Heart left ventricle (tissue), 16 donors: ENCODE measurements around the gene CALML5. TPM values are rescaled to one million over a fixed set of nuclear protein-coding genes. Genes with fewer than 3 reads are reported as not detected.
A peak's percentile ranks its signal among the peaks of the same experiment; 100 is the strongest.

ENCODE experiments used
- ATAC-seq, 4 donors: fragments of 200-7000 bp; cut with Tn5 transposase; one replicate each; pipeline ENCODE4 v1.9.1; 2020 to 2022; ENCODE audit warnings: moderate library complexity in 4 of 4, mild to moderate bottlenecking in 3 of 4, moderate number of reproducible peaks in 1 of 4
- DNase-seq, 5 donors: peaks; one replicate each; pipeline ENCODE4 v3.0.0-alpha.2; 2020
- H3K27ac ChIP-seq, 12 donors: fragments of 200-600 bp; sonication (generic) in 4 of 12; one replicate each; pipeline versions ENCODE4 v1.5.0 to v1.8.0; 2016 to 2022; ENCODE audit warnings: mild to moderate bottlenecking in 2 of 12
- H3K27me3 ChIP-seq, 9 donors: fragments of 200-600 bp; sonication (generic) in 2 of 9; one replicate each; pipeline versions ENCODE4 v1.5.1 to v1.8.0; 2016 to 2022; ENCODE audit warnings: mild to moderate bottlenecking in 3 of 9
- H3K36me3 ChIP-seq, 9 donors: fragments of 200-600 bp; sonication (generic) in 2 of 9; one replicate each; pipeline versions ENCODE4 v1.5.0 to v1.8.0; 2018 to 2022; ENCODE audit warnings: mild to moderate bottlenecking in 2 of 9
- H3K4me1 ChIP-seq, 12 donors: fragments of 200-600 bp; sonication (generic) in 4 of 12; one replicate each; pipeline versions ENCODE4 v1.5.0 to v1.8.0; 2016 to 2022; ENCODE audit warnings: mild to moderate bottlenecking in 3 of 12
- H3K4me3 ChIP-seq, 12 donors: fragments of 200-600 bp; sonication (generic) in 4 of 12; one replicate each; pipeline versions ENCODE4 v1.5.0 to v1.8.0; 2017 to 2022; ENCODE audit warnings: mild to moderate bottlenecking in 9 of 12, moderate library complexity in 4 of 12
- H3K9me3 ChIP-seq, 12 donors: fragments of 200-600 bp; sonication (generic) in 4 of 12; one replicate each; pipeline versions ENCODE4 v1.5.0 to v1.8.0; 2016 to 2022; ENCODE audit warnings: mild to moderate bottlenecking in 1 of 12
- POLR2A ChIP-seq, 2 donors: fragments of 450-650 bp; IDR thresholded peaks; one replicate each; pipeline ENCODE4 v1.6.1; 2017; ENCODE audit warnings: antibody characterized with exemption in 2 of 2, mild to moderate bottlenecking in 2 of 2, moderate library complexity in 2 of 2
- WGBS, 4 donors: extraction: QIAGEN DNeasy Blood & Tissue Kit in 2 of 4; methylation state at CpG; one replicate each; pipeline versions ENCODE4 v1.1.5 to v1.1.7; 2013 to 2018; 5-methylcytosine and 5-hydroxymethylcytosine counted together
- intact Hi-C, 10 donors: fragments of 100-400 bp; cut with DNase I; formaldehyde crosslinking; loops; one replicate each; pipeline versions ENCODE4 v1.11.1 to v1.14.2; 2022
- polyA plus RNA-seq, 2 donors: library from polyadenylated mRNA; stranded (reverse); fragments of 200-250 nt; gene quantifications; one replicate each; pipeline ENCODE4 v1.2.3, GENCODE V29; 2013
- total RNA-seq, 9 donors: library from RNA; depleted of rRNA in 2 of 9; stranded (reverse); fragments of >200 nt in 2 of 9; fragmentation: NEBNext Ultra II Directional in 3 of 9; extraction: Animal tissue kit (Norgen Biotek cat#: 25700) in 3 of 9; gene quantifications; one replicate each; pipeline versions ENCODE4 v1.1.0 to v1.2.4, GENCODE V29; 2016 to 2023
- TF ChIP-seq, protein P1 (sequence below), 12 donors: fragments of 200-600 bp; sonication (generic) in 4 of 12; IDR thresholded peaks; one replicate each; pipeline versions ENCODE4 v1.5.0 to v1.8.0; 2018 to 2022; ENCODE audit warnings: antibody characterized with exemption in 12 of 12, mild to moderate bottlenecking in 5 of 12
- donor health status: ischemic (EF 13 %, LVEDD 7.1; RV severe dilation, severe dysfunction).
- donor health status: healthy with polysubstance abuse.
- donor health status: DM: no; HTN: yes; CAD: no.
- donor health status: DM: no; HTN: no; CAD: no.
- donor health status: ischemic (EF 25% LVEDD 6.9; RV normal size, moderate dysfunction).
- donor health status: ischemic (EF 25% LVEDD 5.7; RV mildly dilated, moderate dysfunction).
- donor health status: healthy.
- donor health status: DM: yes; HTN: yes; CAD: no.
- donor health status: ischemic (EF 35%, LVEDD 5.7; RV mildly dilated, moderate dysfunction).
- donor health status: nonischemic (EF 11% LVEDD 7.7; RV severe dilation, severe dysfunction).
- donor health status: DM: yes; HTN: yes; CAD: no.
- donor health status: PGD.
- donor health status: ischemic (EF 29% LVEDD 5.4; RV normal size, mild dysfunction).
- donor health status: nonischemic (EF 23%, LVEDD 6.1; RV moderate dilation, normal function).

Gene CALML5
- total and polyA plus RNA-seq, 11 donors, result not detected

DNA sequence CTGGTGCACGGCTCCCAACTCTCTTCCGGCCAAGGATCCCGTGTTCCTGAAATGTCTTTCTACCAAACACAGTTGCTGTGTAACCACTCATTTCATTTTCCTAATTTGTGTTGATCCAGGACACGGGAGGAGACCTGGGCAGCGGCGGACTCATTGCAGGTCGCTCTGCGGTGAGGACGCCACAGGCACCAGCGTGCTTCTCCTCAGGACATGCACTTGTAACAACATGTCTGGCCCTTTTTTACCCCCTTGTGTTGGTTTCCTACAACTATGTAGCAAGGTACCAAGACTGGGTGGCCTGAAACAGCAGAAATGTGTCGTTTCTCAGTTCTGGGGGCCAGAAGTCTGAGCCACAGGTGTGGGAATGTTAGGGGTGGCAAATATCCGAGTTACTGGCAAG is 18.2 kb downstream of the CALML5 start:
- ATAC-seq, result no peak
- intact Hi-C loops, result no loop called here
- Histone ChIP-seq H3K4me3 (no peak overlapping the region), H3K27ac (no peak overlapping the region), H3K4me1 (no peaks in the 10 kb centered on the region), H3K27me3 (peaks cover 0 to 1% (median 0%) of the 10 kb centered on the region in 9 donors), H3K36me3 (no peaks in the 10 kb centered on the region), H3K9me3 (peaks cover 0 to 2% (median 0%) of the 10 kb centered on the region in 12 donors)
- WGBS, 4 donors, result 85 to 95% (median 91%) methylated on average over 12 of the region's 12 CpGs
- no peak for TF ChIP-seq POLR2A (IDR thresholded peaks at IDR 0.05)
- TF ChIP-seq, protein P1, sequence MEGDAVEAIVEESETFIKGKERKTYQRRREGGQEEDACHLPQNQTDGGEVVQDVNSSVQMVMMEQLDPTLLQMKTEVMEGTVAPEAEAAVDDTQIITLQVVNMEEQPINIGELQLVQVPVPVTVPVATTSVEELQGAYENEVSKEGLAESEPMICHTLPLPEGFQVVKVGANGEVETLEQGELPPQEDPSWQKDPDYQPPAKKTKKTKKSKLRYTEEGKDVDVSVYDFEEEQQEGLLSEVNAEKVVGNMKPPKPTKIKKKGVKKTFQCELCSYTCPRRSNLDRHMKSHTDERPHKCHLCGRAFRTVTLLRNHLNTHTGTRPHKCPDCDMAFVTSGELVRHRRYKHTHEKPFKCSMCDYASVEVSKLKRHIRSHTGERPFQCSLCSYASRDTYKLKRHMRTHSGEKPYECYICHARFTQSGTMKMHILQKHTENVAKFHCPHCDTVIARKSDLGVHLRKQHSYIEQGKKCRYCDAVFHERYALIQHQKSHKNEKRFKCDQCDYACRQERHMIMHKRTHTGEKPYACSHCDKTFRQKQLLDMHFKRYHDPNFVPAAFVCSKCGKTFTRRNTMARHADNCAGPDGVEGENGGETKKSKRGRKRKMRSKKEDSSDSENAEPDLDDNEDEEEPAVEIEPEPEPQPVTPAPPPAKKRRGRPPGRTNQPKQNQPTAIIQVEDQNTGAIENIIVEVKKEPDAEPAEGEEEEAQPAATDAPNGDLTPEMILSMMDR (IDR thresholded peaks at IDR 0.05), result no peak
- no peak for DNase-seq

DNA sequence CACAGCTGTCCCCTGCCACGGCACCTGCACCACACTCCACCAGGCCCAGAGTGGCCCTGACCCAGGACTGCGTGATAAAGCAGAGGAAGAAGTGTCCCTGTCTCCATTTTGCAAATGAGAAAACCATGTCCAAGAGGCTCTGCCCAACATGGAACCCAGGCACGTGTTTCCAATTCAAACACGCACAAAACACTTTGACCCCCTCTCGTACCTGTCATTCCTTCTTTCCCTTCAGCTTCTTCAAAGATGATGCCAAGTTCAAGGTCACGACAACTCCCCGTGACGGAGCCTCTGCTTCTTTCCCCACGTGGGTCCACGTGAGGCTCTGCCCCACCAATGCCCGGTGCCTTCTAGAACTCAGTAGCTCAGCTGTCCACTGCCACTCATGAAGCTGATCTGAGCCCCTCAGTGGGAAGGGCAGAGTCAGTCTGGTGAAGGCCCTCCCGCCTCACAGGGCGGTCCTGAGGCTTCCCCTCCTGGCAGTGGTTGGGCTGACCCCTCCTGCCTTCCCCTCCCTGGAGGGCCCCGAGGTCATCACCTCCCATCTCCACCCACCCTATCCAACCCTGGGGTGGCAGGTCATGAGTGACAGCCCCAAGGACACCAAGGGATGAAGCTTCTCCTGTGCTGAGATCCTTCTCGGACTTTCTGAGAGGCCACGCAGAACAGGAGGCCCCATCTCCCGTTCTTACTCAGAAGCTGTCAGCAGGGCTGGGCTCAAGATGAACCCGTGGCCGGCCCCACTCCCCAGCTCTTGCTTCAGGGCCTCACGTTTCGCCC is 19.0 kb downstream of the CALML5 start:
- DNase-seq (no peak), ATAC-seq (peak in 1 of 4 donors; percentile 42)
- Histone ChIP-seq H3K27ac (no peak overlapping the region), H3K9me3 (peaks cover 0 to 2% (median 0%) of the 10 kb centered on the region in 12 donors), H3K4me1 (no peaks in the 10 kb centered on the region), H3K27me3 (no peaks in the 10 kb centered on the region), H3K36me3 (no peaks in the 10 kb centered on the region), H3K4me3 (no peak overlapping the region)
- intact Hi-C loops, result no loop called here
- TF ChIP-seq, protein P1 (IDR thresholded peaks at IDR 0.05), result no peak
- no peak for TF ChIP-seq POLR2A (IDR thresholded peaks at IDR 0.05)
- WGBS, 4 donors, result 86 to 95% (median 93%) methylated on average over 15 to 21 of the region's 21 CpGs

DNA sequence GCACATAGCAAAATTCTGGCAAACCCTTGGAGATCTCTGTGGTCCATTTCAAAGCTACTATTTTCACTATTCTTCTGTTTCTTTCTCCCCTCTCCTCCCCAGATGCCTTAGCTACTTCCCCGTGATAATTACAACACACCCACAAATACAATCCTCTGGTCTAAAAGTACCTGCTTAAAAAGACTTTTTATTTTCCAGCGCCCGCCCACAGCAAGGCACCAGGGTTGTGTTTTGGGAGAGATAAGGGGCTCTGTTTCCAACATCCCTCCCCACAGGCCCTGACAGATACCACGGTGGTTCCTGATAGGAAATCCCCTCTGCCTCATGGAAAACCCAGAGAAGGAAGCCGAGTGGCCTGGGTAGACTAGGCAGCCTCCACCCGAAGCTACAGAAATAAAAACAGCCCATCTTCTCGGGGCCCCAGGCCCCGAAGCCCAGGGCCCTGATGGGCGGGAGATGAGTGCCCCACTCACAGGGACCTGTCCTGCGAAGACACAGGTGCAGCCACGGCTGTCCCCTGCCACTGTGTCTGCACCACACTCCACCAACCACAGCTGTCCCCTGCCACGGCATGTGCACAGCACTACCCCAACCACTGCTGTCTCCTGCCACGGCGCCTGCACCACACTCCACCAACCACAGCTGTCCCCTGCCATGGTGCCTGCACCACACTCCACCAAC is 19.7 kb downstream of the CALML5 start:
- Histone ChIP-seq H3K9me3 (peaks cover 0 to 2% (median 0%) of the 10 kb centered on the region in 12 donors), H3K27ac (no peak overlapping the region), H3K27me3 (no peaks in the 10 kb centered on the region), H3K36me3 (no peaks in the 10 kb centered on the region), H3K4me3 (no peak overlapping the region), H3K4me1 (no peaks in the 10 kb centered on the region)
- ATAC-seq (peak in 1 of 4 donors; percentile 38), DNase-seq (no peak)
- intact Hi-C loops, result no loop called here
- WGBS, 4 donors, result 79 to 83% (median 80%) methylated on average over 14 of the region's 14 CpGs
- no peak for TF ChIP-seq POLR2A (IDR thresholded peaks at IDR 0.05)
- TF ChIP-seq, protein P1 (IDR thresholded peaks at IDR 0.05), result no peak

DNA sequence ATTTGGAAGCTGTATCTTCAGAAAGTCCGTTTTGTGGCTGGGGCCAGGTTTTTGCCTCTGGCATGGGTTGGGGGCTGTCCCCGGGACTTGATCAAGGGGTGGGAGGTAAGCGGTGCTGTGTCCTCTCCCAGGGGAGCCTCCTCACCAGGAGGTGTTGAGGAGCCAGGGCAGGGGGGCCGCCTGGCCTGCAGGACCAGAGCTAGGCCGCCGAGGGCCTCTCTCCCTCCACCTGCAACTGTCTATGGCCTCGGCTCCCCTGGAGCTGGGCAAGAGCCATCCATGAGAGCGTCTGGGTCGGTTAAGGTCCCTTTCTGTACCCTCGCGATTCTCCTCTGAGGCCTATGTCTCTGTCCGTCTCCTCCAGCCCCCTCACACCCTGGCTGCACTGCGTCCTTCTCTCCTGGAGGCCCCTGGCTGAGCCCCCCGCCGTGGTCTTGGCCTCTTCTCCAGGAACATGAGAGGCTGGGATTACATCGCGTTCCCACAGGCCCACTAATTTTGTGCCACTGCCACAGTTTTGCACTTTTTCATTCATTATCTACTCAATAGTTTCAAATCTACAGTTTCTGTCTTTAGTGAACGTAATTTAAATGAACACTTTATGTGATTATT is 20.6 kb downstream of the CALML5 start:
- Histone ChIP-seq H3K27ac (no peak overlapping the region), H3K4me1 (no peaks in the 10 kb centered on the region), H3K36me3 (no peaks in the 10 kb centered on the region), H3K9me3 (no peaks in the 10 kb centered on the region), H3K4me3 (no peak overlapping the region), H3K27me3 (no peaks in the 10 kb centered on the region)
- ATAC-seq (no peak), DNase-seq (no peak)
- no peak for TF ChIP-seq POLR2A (IDR thresholded peaks at IDR 0.05)
- TF ChIP-seq, protein P1 (IDR thresholded peaks at IDR 0.05), result no peak
- intact Hi-C loops, result no loop called here
- whole genome bisulfite sequencing, 4 donors, result 90 to 93% (median 92%) methylated on average over 16 to 18 of the region's 18 CpGs
